SK-N-SH (cell line): ENCODE results near the gene NFAT5. TPM values are rescaled to one million over a fixed set of nuclear protein-coding genes. Genes with fewer than 3 reads are reported as not detected.
A peak's percentile ranks its signal among the peaks of the same experiment; 100 is the strongest.

Source experiments
- CTCF ChIA-PET: fragments of 300-600, 350-600 bp; formaldehyde crosslinking; extraction: SDS; loops from one replicate; lab custom pipeline; 2021; lab: Yijun Ruan, JAX
- POLR2A ChIA-PET: fragments of 350-600 bp; sonication (Branson Sonifier 250); formaldehyde crosslinking; extraction: SDS; loops from one replicate; lab custom pipeline; 2020; ENCODE audit warnings: antibody characterized with exemption, inconsistent platforms; lab: Yijun Ruan, JAX
- DNase-seq: peaks from one replicate; pipeline ENCODE4 v3.0.0; 2012
- H2AFZ ChIP-seq: fragments of 200-600 bp; sonication (generic); 2 replicates; pipeline ENCODE4 v1.8.1; 2016; ENCODE audit warnings: antibody characterized with exemption, mild to moderate bottlenecking, low read depth
- H3F3A ChIP-seq: fragments of 200-600 bp; sonication (generic); replicated peaks from 2 replicates; pipeline ENCODE3; 2016; ENCODE audit warnings: antibody characterized with exemption, mild to moderate bottlenecking; ENCODE audit not compliant: insufficient read depth
- H3K27ac ChIP-seq, 2 experiments: fragments of 200-500 bp in 1 of 2; fragments of 200-600 bp in 1 of 2; sonication (Bioruptor generic) in 1 of 2; sonication (generic), shearing (Covaris generic) in 1 of 2; 2 replicates each; pipeline versions ENCODE4 v1.5.1 to v1.6.1; 2014 to 2016; ENCODE audit warnings: low read depth in 2 of 2, inconsistent platforms in 1 of 2, low read length in 1 of 2, mild to moderate bottlenecking in 1 of 2, mixed read lengths in 1 of 2
- H3K27me3 ChIP-seq: fragments of 200-600 bp; sonication (generic), shearing (Covaris generic); 2 replicates; pipeline ENCODE4 v1.6.1; 2016; ENCODE audit warnings: mixed run types; ENCODE audit not compliant: insufficient read depth
- H3K36me3 ChIP-seq, 2 experiments: fragments of 200-500 bp in 1 of 2; fragments of 200-600 bp in 1 of 2; sonication (Bioruptor generic) in 1 of 2; sonication (generic) in 1 of 2; replicated peaks in 1 of 2; 2 replicates each; pipeline versions ENCODE3 to v1.5.1; 2014 to 2016; ENCODE audit warnings: low read length in 1 of 2, mild to moderate bottlenecking in 1 of 2; ENCODE audit not compliant: insufficient read depth in 2 of 2, control insufficient read depth in 1 of 2
- H3K4me1 ChIP-seq, 2 experiments: fragments of 200-500 bp in 1 of 2; fragments of 200-600 bp in 1 of 2; sonication (Bioruptor generic) in 1 of 2; sonication (generic), shearing (Covaris generic) in 1 of 2; 2 replicates each; pipeline versions ENCODE4 v1.5.1 to v1.6.1; 2014 to 2016; ENCODE audit warnings: low read depth in 1 of 2, low read length in 1 of 2, mixed run types in 1 of 2; ENCODE audit not compliant: insufficient read depth in 2 of 2, control insufficient read depth in 1 of 2
- H3K4me2 ChIP-seq: fragments of 200-600 bp; sonication (generic), shearing (Covaris generic); 2 replicates; pipeline ENCODE4 v1.6.1; 2017; ENCODE audit warnings: mixed run types
- H3K4me3 ChIP-seq, 2 experiments: fragments of 200-500 bp in 1 of 2; fragments of 200-600 bp in 1 of 2; sonication (Bioruptor generic) in 1 of 2; sonication (generic), shearing (Covaris generic) in 1 of 2; 2 replicates each; pipeline versions ENCODE4 v1.5.1 to v1.8.1; 2014 to 2016; ENCODE audit warnings: low read depth in 2 of 2, inconsistent platforms in 1 of 2, low read length in 1 of 2, mild to moderate bottlenecking in 1 of 2, mixed read lengths in 1 of 2, moderate library complexity in 1 of 2
- H3K79me2 ChIP-seq: fragments of 200-600 bp; sonication (generic); 2 replicates; pipeline ENCODE4 v1.8.1; 2017; ENCODE audit warnings: mild to moderate bottlenecking; ENCODE audit not compliant: insufficient read depth
- H3K9ac ChIP-seq: fragments of 200-600 bp; sonication (generic); 2 replicates; pipeline ENCODE4 v1.6.1; 2017; ENCODE audit warnings: mixed run types
- H3K9me2 ChIP-seq: fragments of 200-600 bp; sonication (generic); 2 replicates; pipeline ENCODE4 v1.6.1; 2017; ENCODE audit warnings: mixed run types
- H3K9me3 ChIP-seq: fragments of 200-600 bp; sonication (generic); 2 replicates; pipeline ENCODE4 v1.6.1; 2017; ENCODE audit warnings: mixed run types, mild to moderate bottlenecking, moderate library complexity
- H4K20me1 ChIP-seq: fragments of 200-600 bp; sonication (generic); 2 replicates; pipeline ENCODE4 v1.6.1; 2017; ENCODE audit warnings: mild to moderate bottlenecking, mixed run types; ENCODE audit not compliant: insufficient read depth
- EP300 ChIP-seq, 2 experiments: IDR thresholded peaks; 2 replicates each; pipeline versions ENCODE4 v1.4.0 to v1.6.1; 2012; ENCODE audit warnings: borderline replicate concordance in 1 of 2, low read depth in 1 of 2, low read length in 1 of 2
- GABPA ChIP-seq: IDR thresholded peaks from 2 replicates; pipeline ENCODE4 v1.4.0; 2012; ENCODE audit warnings: low read depth, mild to moderate bottlenecking
- NFIC ChIP-seq: IDR thresholded peaks from 2 replicates; pipeline ENCODE4 v1.4.0; 2012; ENCODE audit warnings: borderline replicate concordance
- RXRA ChIP-seq: IDR thresholded peaks from 2 replicates; pipeline ENCODE4 v1.4.0; 2012; ENCODE audit warnings: low read depth, mild to moderate bottlenecking, borderline replicate concordance
- SMC3 ChIP-seq: IDR thresholded peaks from 2 replicates; pipeline ENCODE4 v1.6.1; 2012; ENCODE audit warnings: low read depth, low read length, improper control_type of control experiment
- TCF12 ChIP-seq: IDR thresholded peaks from 2 replicates; pipeline ENCODE4 v1.4.0; 2012
- WGBS: methylation state at CpG from one replicate; pipeline ENCODE4 v1.1.6; 2017; ENCODE audit warnings: low lambda C conversion rate; 5-methylcytosine and 5-hydroxymethylcytosine counted together
- polyA plus RNA-seq, 3 experiments: library from polyadenylated mRNA; depleted of rRNA; stranded (reverse); fragments of >200 nt; gene quantifications; 2 replicates each; pipeline ENCODE4 v1.2.3, GENCODE V29; 2012
- TF ChIP-seq, protein P1 (sequence below): IDR thresholded peaks from 2 replicates; pipeline ENCODE4; 2012
- TF ChIP-seq, protein P2 (sequence below): IDR thresholded peaks from 2 replicates; pipeline ENCODE4 v1.4.0; 2012; ENCODE audit warnings: low read depth, borderline replicate concordance
- TF ChIP-seq, protein P3 (sequence below): fragments of 200-600 bp; sonication (generic); IDR thresholded peaks from 2 replicates; pipeline ENCODE4 v1.6.1; 2017; ENCODE audit warnings: antibody characterized with exemption, mild to moderate bottlenecking, moderate library complexity
- TF ChIP-seq, protein P4 (sequence below): IDR thresholded peaks from 2 replicates; pipeline ENCODE4 v1.4.0; 2012; ENCODE audit warnings: low read depth

NFAT5 gene
- polyA plus RNA-seq, 1 of the 3 experiments (the other 2 are of a cell fraction), result 7.2 TPM

DNA sequence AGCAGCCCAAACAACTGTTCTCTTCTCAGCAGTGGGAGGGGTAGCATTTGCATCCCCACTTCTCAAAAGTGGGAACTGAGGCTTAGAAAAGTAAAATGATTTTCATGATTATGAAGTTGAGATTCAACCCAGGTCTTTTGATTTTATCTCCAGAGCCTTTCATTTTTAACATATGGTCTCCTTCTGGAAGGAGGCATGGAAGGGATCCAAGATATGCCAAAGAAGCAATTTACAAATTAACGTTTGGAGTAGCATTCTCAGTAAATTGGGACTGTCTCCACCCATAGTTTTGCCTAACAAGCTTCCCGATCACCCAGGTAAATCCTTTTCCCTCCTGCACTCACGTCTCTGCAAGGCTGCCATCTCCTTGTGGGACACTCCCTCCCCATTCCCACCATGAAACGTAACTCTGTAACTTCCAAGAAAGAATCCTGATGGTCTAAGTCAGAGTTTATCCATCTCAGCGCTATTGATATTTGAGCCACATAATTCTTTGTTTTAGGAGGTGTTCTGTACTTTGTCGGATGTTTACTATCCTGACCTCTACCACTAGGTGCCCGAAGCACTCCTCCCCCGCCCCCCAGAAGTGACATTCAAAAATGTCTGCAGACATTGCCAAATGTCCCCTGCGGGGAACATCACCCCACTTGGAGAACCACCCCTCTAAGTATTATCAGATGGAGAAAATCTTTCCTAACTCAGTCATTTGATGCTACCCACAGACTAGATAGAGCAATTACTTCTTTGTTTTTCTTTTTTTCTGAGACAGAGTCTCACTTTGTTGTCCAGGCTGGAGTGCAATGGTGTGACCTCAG is 32.9 kb upstream of the NFAT5 start:
- H2AFZ ChIP-seq, result peak overlapping the region; percentile 53; the same call in 1 of the 2 replicates
- peak overlapping the region; percentile 43; the same call in 1 of the 2 replicates for H3K4me2 ChIP-seq
- H3K36me3 ChIP-seq, result no peaks in the 10 kb centered on the region
- H3K27ac ChIP-seq, result peak overlapping the region; percentile 24 to 78; a peak in 3 of 4 replicates
- ChIA-PET POLR2A (no interaction called here), CTCF (no interaction called here)
- H3K9me3 ChIP-seq, result no peaks in the 10 kb centered on the region
- peaks cover 29% of the 10 kb centered on the region for H3F3A ChIP-seq
- H3K4me1 ChIP-seq, result peaks cover 7 to 34% of the 10 kb centered on the region in 2 experiments; a peak in 3 of 4 replicates
- H3K9me2 ChIP-seq, result no peaks in the 10 kb centered on the region
- DNase-seq, result no peak
- no peaks in the 10 kb centered on the region for H3K79me2 ChIP-seq
- TF ChIP-seq, protein P1, sequence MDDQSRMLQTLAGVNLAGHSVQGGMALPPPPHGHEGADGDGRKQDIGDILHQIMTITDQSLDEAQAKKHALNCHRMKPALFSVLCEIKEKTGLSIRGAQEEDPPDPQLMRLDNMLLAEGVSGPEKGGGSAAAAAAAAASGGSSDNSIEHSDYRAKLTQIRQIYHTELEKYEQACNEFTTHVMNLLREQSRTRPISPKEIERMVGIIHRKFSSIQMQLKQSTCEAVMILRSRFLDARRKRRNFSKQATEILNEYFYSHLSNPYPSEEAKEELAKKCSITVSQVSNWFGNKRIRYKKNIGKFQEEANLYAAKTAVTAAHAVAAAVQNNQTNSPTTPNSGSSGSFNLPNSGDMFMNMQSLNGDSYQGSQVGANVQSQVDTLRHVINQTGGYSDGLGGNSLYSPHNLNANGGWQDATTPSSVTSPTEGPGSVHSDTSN, result no peak; the same call in none of the 2 replicates
- TF ChIP-seq EP300 (IDR thresholded peaks at IDR 0.05; ENCODE audit: borderline replicate concordance in 1 of 2, low read depth in 1 of 2, low read length in 1 of 2) (peak in 1 of 2 experiments; percentile 40; a peak in 1 of 4 replicates), NFIC (0 out of 2 replicates have a peak, but pooled peaks have one; percentile 16), TCF12 (peak; percentile 48; the same call in 1 of the 2 replicates)
- TF ChIP-seq, protein P2, sequence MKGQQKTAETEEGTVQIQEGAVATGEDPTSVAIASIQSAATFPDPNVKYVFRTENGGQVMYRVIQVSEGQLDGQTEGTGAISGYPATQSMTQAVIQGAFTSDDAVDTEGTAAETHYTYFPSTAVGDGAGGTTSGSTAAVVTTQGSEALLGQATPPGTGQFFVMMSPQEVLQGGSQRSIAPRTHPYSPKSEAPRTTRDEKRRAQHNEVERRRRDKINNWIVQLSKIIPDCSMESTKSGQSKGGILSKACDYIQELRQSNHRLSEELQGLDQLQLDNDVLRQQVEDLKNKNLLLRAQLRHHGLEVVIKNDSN, result no peak
- TF ChIP-seq, protein P3, sequence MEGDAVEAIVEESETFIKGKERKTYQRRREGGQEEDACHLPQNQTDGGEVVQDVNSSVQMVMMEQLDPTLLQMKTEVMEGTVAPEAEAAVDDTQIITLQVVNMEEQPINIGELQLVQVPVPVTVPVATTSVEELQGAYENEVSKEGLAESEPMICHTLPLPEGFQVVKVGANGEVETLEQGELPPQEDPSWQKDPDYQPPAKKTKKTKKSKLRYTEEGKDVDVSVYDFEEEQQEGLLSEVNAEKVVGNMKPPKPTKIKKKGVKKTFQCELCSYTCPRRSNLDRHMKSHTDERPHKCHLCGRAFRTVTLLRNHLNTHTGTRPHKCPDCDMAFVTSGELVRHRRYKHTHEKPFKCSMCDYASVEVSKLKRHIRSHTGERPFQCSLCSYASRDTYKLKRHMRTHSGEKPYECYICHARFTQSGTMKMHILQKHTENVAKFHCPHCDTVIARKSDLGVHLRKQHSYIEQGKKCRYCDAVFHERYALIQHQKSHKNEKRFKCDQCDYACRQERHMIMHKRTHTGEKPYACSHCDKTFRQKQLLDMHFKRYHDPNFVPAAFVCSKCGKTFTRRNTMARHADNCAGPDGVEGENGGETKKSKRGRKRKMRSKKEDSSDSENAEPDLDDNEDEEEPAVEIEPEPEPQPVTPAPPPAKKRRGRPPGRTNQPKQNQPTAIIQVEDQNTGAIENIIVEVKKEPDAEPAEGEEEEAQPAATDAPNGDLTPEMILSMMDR, result 0 out of 2 replicates have a peak, but pooled peaks have one; percentile 16
- TF ChIP-seq, protein P4, sequence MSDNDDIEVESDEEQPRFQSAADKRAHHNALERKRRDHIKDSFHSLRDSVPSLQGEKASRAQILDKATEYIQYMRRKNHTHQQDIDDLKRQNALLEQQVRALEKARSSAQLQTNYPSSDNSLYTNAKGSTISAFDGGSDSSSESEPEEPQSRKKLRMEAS, result no peak
- TF ChIP-seq, all 33 proteins: peak for 4
- Histone ChIP-seq H3K4me3 (no peak overlapping the region), H4K20me1 (no peaks in the 10 kb centered on the region), H3K27me3 (no peaks in the 10 kb centered on the region), H3K9ac (0 out of 2 replicates have a peak overlapping the region, but pooled peaks have one; percentile 0)
- 36% methylated on average over 9 of the region's 9 CpGs for WGBS

DNA sequence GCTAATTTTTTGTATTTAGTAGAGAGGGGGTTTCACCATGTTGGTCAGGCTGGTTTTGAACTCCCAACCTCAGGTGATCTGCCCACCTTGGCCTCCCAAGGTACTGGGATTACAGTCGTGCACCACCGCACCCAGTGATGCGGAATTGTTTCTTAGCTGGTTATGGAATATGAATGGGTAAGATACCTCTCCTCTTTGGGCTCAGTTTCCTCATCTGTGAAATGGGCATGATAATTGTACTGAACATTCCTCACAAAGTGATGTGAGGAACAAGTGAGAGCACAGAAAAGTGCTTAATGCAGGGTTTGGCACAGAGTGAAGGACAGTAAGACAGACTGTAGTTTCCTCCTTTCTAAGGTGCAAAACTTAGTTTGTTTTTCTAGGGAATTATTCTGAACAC is 31.0 kb upstream of the NFAT5 start:
- ChIA-PET POLR2A (no interaction called here), CTCF (no interaction called here)
- Histone ChIP-seq H2AFZ (no peak overlapping the region; the same call in 1 of the 2 replicates), H3K4me3 (no peak overlapping the region), H3F3A (peaks cover 26% of the 10 kb centered on the region), H3K4me2 (0 out of 2 replicates have a peak overlapping the region, but pooled peaks have one; percentile 2), H3K27ac (no peak overlapping the region), H3K9me2 (no peaks in the 10 kb centered on the region), H3K9ac (no peak overlapping the region), H4K20me1 (no peaks in the 10 kb centered on the region), H3K27me3 (no peaks in the 10 kb centered on the region), H3K79me2 (no peaks in the 10 kb centered on the region), H3K4me1 (peaks cover 7 to 32% of the 10 kb centered on the region in 2 experiments; a peak in 3 of 4 replicates), H3K36me3 (no peaks in the 10 kb centered on the region), H3K9me3 (no peaks in the 10 kb centered on the region)
- 90% methylated on average over 3 of the region's 3 CpGs for WGBS
- no peak for DNase-seq
- TF ChIP-seq GABPA, result no peak
- no peak for TF ChIP-seq RXRA
- no peak for TF ChIP-seq SMC3
